Measurements from ENCODE around the gene SULT1C2. TPM values are rescaled to one million over a fixed set of nuclear protein-coding genes. Genes with fewer than 3 reads are reported as not detected.

The SULT1C2 gene
- total RNA-seq, 4 donors from 2014 or later: 0.23 to 0.42 TPM; not detected in 2

DNA sequence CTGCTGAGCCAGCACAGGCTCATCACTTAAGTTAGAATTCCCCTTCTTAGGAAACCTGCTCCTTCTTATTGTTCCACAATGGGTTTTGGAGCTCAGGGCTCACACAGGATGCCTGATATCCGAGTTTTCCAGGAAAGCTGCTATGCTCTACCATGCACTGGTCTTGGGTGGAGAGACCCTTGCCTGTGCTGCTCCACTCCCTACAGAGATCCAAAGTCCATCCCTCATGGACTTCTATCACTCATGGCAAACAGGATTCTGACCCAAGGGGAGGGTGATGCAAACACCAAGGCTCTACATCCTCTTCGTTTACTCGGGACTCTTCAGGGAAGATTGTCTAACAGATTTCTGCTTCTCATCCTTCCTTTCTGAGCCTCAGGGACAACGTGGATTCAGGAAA, 5.2 kb downstream of the SULT1C2 start:
- no peak for DNase-seq (ENCODE audit: low spot score in 2 of 2)
- 69 to 71% methylated on average over 4 of the region's 4 CpGs for WGBS, 2 donors
- intact Hi-C loops (cut with DNase I; ENCODE audit: low total_unique reads): no loop called here
- TF ChIP-seq POLR2A (IDR thresholded peaks at IDR 0.05): no peak
- TF ChIP-seq, protein P1, sequence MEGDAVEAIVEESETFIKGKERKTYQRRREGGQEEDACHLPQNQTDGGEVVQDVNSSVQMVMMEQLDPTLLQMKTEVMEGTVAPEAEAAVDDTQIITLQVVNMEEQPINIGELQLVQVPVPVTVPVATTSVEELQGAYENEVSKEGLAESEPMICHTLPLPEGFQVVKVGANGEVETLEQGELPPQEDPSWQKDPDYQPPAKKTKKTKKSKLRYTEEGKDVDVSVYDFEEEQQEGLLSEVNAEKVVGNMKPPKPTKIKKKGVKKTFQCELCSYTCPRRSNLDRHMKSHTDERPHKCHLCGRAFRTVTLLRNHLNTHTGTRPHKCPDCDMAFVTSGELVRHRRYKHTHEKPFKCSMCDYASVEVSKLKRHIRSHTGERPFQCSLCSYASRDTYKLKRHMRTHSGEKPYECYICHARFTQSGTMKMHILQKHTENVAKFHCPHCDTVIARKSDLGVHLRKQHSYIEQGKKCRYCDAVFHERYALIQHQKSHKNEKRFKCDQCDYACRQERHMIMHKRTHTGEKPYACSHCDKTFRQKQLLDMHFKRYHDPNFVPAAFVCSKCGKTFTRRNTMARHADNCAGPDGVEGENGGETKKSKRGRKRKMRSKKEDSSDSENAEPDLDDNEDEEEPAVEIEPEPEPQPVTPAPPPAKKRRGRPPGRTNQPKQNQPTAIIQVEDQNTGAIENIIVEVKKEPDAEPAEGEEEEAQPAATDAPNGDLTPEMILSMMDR (IDR thresholded peaks at IDR 0.05): no peak
- H3K4me3 ChIP-seq (ENCODE audit: low read depth, poor library complexity, severe bottlenecking): no peak overlapping the region

DNA sequence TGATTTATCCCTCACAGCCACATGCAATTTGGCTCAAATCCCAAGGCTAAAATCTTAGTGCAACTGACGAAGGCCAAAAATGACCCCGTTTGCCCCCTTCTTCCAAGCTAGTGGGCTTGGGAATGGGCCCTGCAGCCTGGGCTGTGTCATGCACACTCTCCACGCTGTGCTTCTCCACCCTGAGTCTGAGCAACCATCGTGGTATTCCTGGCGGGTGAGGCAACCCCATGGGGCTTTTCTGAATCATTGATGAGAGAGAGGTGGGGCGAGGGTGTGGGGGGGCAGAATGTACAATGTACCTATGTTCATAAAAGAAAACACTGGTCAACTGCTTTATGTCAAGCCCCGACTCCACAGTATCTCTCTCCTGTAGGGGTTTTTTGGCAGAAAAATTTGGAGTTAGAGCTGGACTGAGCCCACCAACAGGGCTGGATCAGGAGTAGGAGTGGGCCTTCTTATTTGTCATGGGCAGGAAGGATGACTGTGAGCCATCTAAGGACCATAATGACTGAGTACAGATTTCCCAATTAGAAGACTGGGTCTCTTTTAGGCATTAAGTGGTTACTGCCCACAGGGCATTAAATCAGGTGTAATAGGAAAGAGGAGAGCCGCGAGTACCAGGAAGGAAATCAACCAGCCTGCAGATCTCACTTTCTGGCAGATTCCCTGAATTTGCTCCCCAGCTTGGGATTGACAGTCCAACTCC, 8.9 kb downstream of the SULT1C2 start:
- no peak for TF ChIP-seq POLR2A (IDR thresholded peaks at IDR 0.05)
- TF ChIP-seq, protein P1 (IDR thresholded peaks at IDR 0.05): no peak
- WGBS, 2 donors: 68 to 72% methylated on average over 9 of the region's 9 CpGs

DNA sequence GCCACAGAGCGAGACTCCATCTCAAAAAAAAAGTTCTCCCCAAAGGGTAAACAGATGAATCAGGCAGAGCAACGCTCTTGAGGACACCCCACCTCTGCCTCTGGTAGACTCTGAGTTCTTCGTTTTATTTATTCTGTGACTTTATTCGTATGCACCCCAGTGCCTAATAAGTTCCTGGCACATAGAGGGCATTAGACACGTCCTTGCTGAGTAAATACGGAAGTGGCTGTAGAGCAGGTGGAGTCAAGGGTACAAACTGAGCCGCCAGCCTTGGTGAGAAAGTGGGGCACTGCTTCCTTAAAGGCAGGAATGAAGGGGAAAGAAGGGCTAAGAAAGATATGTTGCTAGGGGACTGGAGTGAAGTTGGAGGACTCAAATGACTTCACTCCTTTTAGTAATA, 12.9 kb downstream of the SULT1C2 start:
- H3K4me3 ChIP-seq (ENCODE audit: low read depth, poor library complexity, severe bottlenecking): no peak overlapping the region
- TF ChIP-seq, protein P1 (IDR thresholded peaks at IDR 0.05): no peak
- intact Hi-C loops (cut with DNase I; ENCODE audit: low total_unique reads): no loop called here
- 93% methylated on average over 7 of the region's 7 CpGs for WGBS, 2 donors
- no peak for DNase-seq (ENCODE audit: low spot score in 2 of 2)

More for the DNA sequence above, 8.9 kb downstream of the SULT1C2 start:
- no peak for DNase-seq (ENCODE audit: low spot score in 2 of 2)
- H3K4me3 ChIP-seq (ENCODE audit: low read depth, poor library complexity, severe bottlenecking): no peak overlapping the region
- intact Hi-C loops (cut with DNase I; ENCODE audit: low total_unique reads): no loop called here

DNA sequence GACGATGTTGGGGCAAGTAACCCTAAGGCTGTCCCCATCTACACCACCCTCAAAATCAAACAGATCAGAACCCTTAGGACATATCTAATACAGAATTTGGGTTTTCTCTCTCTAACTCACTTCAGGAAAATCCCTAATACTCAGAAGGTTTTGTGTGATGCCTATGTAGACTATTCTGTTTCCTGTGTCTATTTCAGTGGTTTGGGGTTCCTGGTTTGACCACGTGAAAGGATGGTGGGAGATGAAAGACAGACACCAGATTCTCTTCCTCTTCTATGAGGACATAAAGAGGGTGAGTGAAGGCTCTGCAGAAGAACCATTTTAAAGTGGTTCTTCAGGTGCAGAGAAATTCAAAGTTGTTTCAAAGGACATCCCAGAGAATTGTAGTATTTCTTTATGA, 16.3 kb downstream of the SULT1C2 start:
- 75 to 76% methylated on average over 2 of the region's 2 CpGs for WGBS, 2 donors
- no peak for DNase-seq (ENCODE audit: low spot score in 2 of 2)
- TF ChIP-seq POLR2A (IDR thresholded peaks at IDR 0.05): no peak
- TF ChIP-seq, protein P1 (IDR thresholded peaks at IDR 0.05): no peak
- no peak overlapping the region for H3K4me3 ChIP-seq (ENCODE audit: low read depth, poor library complexity, severe bottlenecking)
- intact Hi-C loops (cut with DNase I; ENCODE audit: low total_unique reads): no loop called here

DNA sequence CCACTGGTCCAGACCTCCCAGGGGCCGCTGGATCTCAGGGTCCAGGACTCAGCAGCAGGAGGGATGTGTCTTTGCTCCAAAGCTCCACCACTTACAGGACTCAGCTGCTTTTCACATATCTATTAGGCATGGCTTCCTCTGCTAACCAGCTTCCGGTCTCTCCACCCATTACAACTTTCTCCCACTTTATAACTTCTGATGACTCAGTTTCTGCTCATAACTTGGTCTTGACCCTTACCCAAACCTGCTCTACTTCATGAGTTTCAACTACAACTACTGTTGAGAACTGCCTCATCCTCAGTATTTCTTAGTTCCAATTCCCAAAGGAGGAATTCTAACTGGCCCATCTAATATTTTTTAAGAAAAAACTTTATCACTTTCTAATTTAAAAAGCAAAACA, 17.2 kb downstream of the SULT1C2 start:
- TF ChIP-seq, protein P1 (IDR thresholded peaks at IDR 0.05): no peak
- DNase-seq (ENCODE audit: low spot score in 2 of 2): no peak
- H3K4me3 ChIP-seq (ENCODE audit: low read depth, poor library complexity, severe bottlenecking): no peak overlapping the region
- 86 to 90% methylated on average over 2 of the region's 2 CpGs for WGBS, 2 donors
- intact Hi-C loops (cut with DNase I; ENCODE audit: low total_unique reads): no loop called here

DNA sequence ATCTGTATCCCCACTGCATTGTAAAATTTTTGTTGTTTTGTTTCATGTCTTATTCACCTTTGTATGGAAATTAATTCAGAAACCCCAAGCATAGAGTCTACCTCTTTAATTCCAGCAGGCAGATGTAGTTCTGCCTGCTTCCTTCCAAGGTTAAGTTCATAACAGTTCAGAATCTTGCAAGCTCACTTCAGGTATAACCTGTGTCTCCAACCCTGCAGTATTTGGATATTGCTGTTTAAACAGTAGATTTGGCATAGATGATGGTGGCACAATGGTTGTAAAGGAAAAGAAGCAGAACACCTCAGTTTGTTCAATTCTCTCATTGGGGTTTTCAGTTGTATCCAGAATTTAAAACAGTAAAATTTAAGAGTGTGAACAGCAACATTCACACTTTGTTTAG, 21.2 kb downstream of the SULT1C2 start:
- intact Hi-C loops (cut with DNase I; ENCODE audit: low total_unique reads): loop anchor here (5.0 kb wide), 1 partner anchor 772 kb away; no protein-coding TSS in a partner anchor
- H3K4me3 ChIP-seq (ENCODE audit: low read depth, poor library complexity, severe bottlenecking): no peak overlapping the region
- DNase-seq (ENCODE audit: low spot score in 2 of 2): no peak
- TF ChIP-seq POLR2A (IDR thresholded peaks at IDR 0.05): no peak
- TF ChIP-seq, protein P1 (IDR thresholded peaks at IDR 0.05): no peak
